GM19193 (cell line): Measurements from ENCODE around the gene NPFFR2.

ENCODE experiments used
- POLR2A ChIP-seq: IDR thresholded peaks from 4 replicates; pipeline ENCODE4 v1.6.1; 2011; ENCODE audit not compliant: insufficient read depth, insufficient read length; ENCODE audit errors: extremely low read depth

Gene NPFFR2

GRCh38 chr4:72186714-72187113, 154.9 kb downstream of the NPFFR2 start:
- TF ChIP-seq POLR2A = no peak

GRCh38 chr4:72194046-72194445, 162.2 kb downstream of the NPFFR2 start:
- no peak for TF ChIP-seq POLR2A

- no peak for TF ChIP-seq POLR2A
Measured at GRCh38 chr4:72194453-72194852, 162.7 kb downstream of the NPFFR2 start.
